ENCODE results near the gene LAPTM5.
"Not testable (repeated sequence)": the region's sequence is repeated elsewhere in the genome, so short reads cannot be mapped to it uniquely, and the experiment has no call there.

LAPTM5 gene

GRCh38 chr1:30695439-30695841 is 62.1 kb downstream of the LAPTM5 start:
- Mint-ChIP-seq H3K4me1 (no peaks in the 10 kb centered on the region), H3K9me3 (no peaks in the 10 kb centered on the region), H3K36me3 (ENCODE audit: low read depth) (no peaks in the 10 kb centered on the region), H3K27me3 (peaks cover 7% of the 10 kb centered on the region), H3K27ac (no peak overlapping the region), H3K4me3 (no peak overlapping the region)
- no peak for DNase-seq
- no peak for ATAC-seq

GRCh38 chr1:30694280-30695175 is 63.0 kb downstream of the LAPTM5 start:
- no peak overlapping the region for H3K4me3 Mint-ChIP-seq
- H3K36me3 Mint-ChIP-seq (ENCODE audit: low read depth), result no peaks in the 10 kb centered on the region
- no peak overlapping the region for H3K27ac Mint-ChIP-seq
- no peaks in the 10 kb centered on the region for H3K9me3 Mint-ChIP-seq
- ATAC-seq (no peak), DNase-seq (no peak)
- H3K27me3 Mint-ChIP-seq, result peaks cover 7% of the 10 kb centered on the region
- H3K4me1 Mint-ChIP-seq, result no peaks in the 10 kb centered on the region

GRCh38 chr1:30693822-30694221 is 63.8 kb downstream of the LAPTM5 start:
- H3K36me3 Mint-ChIP-seq (ENCODE audit: low read depth), result no peaks in the 10 kb centered on the region
- no peaks in the 10 kb centered on the region for H3K9me3 Mint-ChIP-seq
- DNase-seq (no peak), ATAC-seq (no peak)
- peaks cover 11% of the 10 kb centered on the region for H3K27me3 Mint-ChIP-seq
- no peak overlapping the region for H3K4me3 Mint-ChIP-seq
- no peaks in the 10 kb centered on the region for H3K4me1 Mint-ChIP-seq
- H3K27ac Mint-ChIP-seq, result no peak overlapping the region

- no peaks in the 10 kb centered on the region for H3K4me1 Mint-ChIP-seq
- no peak for ATAC-seq
These were observed 64.2 kb downstream of the LAPTM5 start for GRCh38 chr1:30693366-30693765.

GRCh38 chr1:30692948-30693301 is 64.6 kb downstream of the LAPTM5 start:
- Mint-ChIP-seq H3K4me3 (no peak overlapping the region), H3K36me3 (ENCODE audit: low read depth) (no peaks in the 10 kb centered on the region), H3K4me1 (no peaks in the 10 kb centered on the region), H3K9me3 (no peaks in the 10 kb centered on the region), H3K27ac (no peak overlapping the region), H3K27me3 (peaks cover 11% of the 10 kb centered on the region)
- ATAC-seq (no peak), DNase-seq (no peak)

More at GRCh38 chr1:30693366-30693765, 64.2 kb downstream of the LAPTM5 start:
- Mint-ChIP-seq H3K9me3 (no peaks in the 10 kb centered on the region), H3K27me3 (peaks cover 11% of the 10 kb centered on the region), H3K27ac (no peak overlapping the region), H3K36me3 (ENCODE audit: low read depth) (no peaks in the 10 kb centered on the region), H3K4me3 (no peak overlapping the region)
- no peak for DNase-seq

GRCh38 chr1:30692201-30692947 is 65.2 kb downstream of the LAPTM5 start:
- no peaks in the 10 kb centered on the region for H3K9me3 Mint-ChIP-seq
- DNase-seq, result no peak
- H3K4me3 Mint-ChIP-seq, result no peak overlapping the region
- H3K36me3 Mint-ChIP-seq (ENCODE audit: low read depth), result no peaks in the 10 kb centered on the region
- no peak overlapping the region for H3K27ac Mint-ChIP-seq
- H3K27me3 Mint-ChIP-seq, result peaks cover 16% of the 10 kb centered on the region
- ATAC-seq, result no peak
- H3K4me1 Mint-ChIP-seq, result no peaks in the 10 kb centered on the region

- H3K27ac Mint-ChIP-seq, result no peak overlapping the region
- no peaks in the 10 kb centered on the region for H3K4me1 Mint-ChIP-seq
- H3K36me3 Mint-ChIP-seq (ENCODE audit: low read depth), result no peaks in the 10 kb centered on the region
- peaks cover 23% of the 10 kb centered on the region for H3K27me3 Mint-ChIP-seq
- no peak overlapping the region for H3K4me3 Mint-ChIP-seq
- ATAC-seq (no peak), DNase-seq (no peak)
- no peaks in the 10 kb centered on the region for H3K9me3 Mint-ChIP-seq
These were observed 66.1 kb downstream of the LAPTM5 start for GRCh38 chr1:30691480-30691879.

- Mint-ChIP-seq H3K27me3 (peaks cover 35% of the 10 kb centered on the region), H3K36me3 (ENCODE audit: low read depth) (no peaks in the 10 kb centered on the region), H3K9me3 (no peaks in the 10 kb centered on the region), H3K4me1 (peaks cover under 1% of the 10 kb centered on the region), H3K4me3 (no peak overlapping the region), H3K27ac (no peak overlapping the region)
- ATAC-seq, result no peak
- DNase-seq, result no peak
These were observed 67.5 kb downstream of the LAPTM5 start for GRCh38 chr1:30689901-30690645.

GRCh38 chr1:30688920-30689794 is 68.4 kb downstream of the LAPTM5 start:
- DNase-seq (no peak), ATAC-seq (no peak)

GRCh38 chr1:30688516-30688915 is 69.1 kb downstream of the LAPTM5 start:
- peaks cover 49% of the 10 kb centered on the region for H3K27me3 Mint-ChIP-seq
- not testable (repeated sequence) for H3K4me1 Mint-ChIP-seq; DNase-seq; H3K9me3 Mint-ChIP-seq; H3K36me3 Mint-ChIP-seq (ENCODE audit: low read depth); H3K27ac Mint-ChIP-seq; H3K4me3 Mint-ChIP-seq; ATAC-seq

More at GRCh38 chr1:30688920-30689794, 68.4 kb downstream of the LAPTM5 start:
- Mint-ChIP-seq H3K36me3 (ENCODE audit: low read depth) (no peaks in the 10 kb centered on the region), H3K27me3 (peaks cover 43% of the 10 kb centered on the region), H3K4me1 (peaks cover 8% of the 10 kb centered on the region), H3K9me3 (no peaks in the 10 kb centered on the region), H3K4me3 (no peak overlapping the region), H3K27ac (no peak overlapping the region)

GRCh38 chr1:30687886-30688285 is 69.7 kb downstream of the LAPTM5 start:
- no peak overlapping the region for H3K4me3 Mint-ChIP-seq
- no peak for DNase-seq
- peaks cover 54% of the 10 kb centered on the region for H3K27me3 Mint-ChIP-seq

GRCh38 chr1:30686236-30686935 is 71.2 kb downstream of the LAPTM5 start:
- peaks cover 9% of the 10 kb centered on the region for H3K4me1 Mint-ChIP-seq
- peaks cover 62% of the 10 kb centered on the region for H3K27me3 Mint-ChIP-seq
- no peak for DNase-seq
- H3K9me3 Mint-ChIP-seq, result no peaks in the 10 kb centered on the region
- no peak overlapping the region for H3K27ac Mint-ChIP-seq
- H3K36me3 Mint-ChIP-seq (ENCODE audit: low read depth), result no peaks in the 10 kb centered on the region
- no peak for ATAC-seq
- no peak overlapping the region for H3K4me3 Mint-ChIP-seq

More at GRCh38 chr1:30687886-30688285, 69.7 kb downstream of the LAPTM5 start:
- ATAC-seq, result no peak
- Mint-ChIP-seq H3K9me3 (no peaks in the 10 kb centered on the region), H3K27ac (no peak overlapping the region), H3K36me3 (ENCODE audit: low read depth) (no peaks in the 10 kb centered on the region), H3K4me1 (peaks cover 9% of the 10 kb centered on the region)

GRCh38 chr1:30685796-30686165 is 71.8 kb downstream of the LAPTM5 start:
- H3K27ac Mint-ChIP-seq, result no peak overlapping the region
- ATAC-seq, result no peak
- peaks cover 62% of the 10 kb centered on the region for H3K27me3 Mint-ChIP-seq

More at GRCh38 chr1:30685796-30686165, 71.8 kb downstream of the LAPTM5 start:
- Mint-ChIP-seq H3K4me3 (no peak overlapping the region), H3K9me3 (no peaks in the 10 kb centered on the region), H3K4me1 (peaks cover 9% of the 10 kb centered on the region), H3K36me3 (ENCODE audit: low read depth) (no peaks in the 10 kb centered on the region)
- DNase-seq, result no peak
